ENCODE data around the gene ZBTB7C.

DNA sequence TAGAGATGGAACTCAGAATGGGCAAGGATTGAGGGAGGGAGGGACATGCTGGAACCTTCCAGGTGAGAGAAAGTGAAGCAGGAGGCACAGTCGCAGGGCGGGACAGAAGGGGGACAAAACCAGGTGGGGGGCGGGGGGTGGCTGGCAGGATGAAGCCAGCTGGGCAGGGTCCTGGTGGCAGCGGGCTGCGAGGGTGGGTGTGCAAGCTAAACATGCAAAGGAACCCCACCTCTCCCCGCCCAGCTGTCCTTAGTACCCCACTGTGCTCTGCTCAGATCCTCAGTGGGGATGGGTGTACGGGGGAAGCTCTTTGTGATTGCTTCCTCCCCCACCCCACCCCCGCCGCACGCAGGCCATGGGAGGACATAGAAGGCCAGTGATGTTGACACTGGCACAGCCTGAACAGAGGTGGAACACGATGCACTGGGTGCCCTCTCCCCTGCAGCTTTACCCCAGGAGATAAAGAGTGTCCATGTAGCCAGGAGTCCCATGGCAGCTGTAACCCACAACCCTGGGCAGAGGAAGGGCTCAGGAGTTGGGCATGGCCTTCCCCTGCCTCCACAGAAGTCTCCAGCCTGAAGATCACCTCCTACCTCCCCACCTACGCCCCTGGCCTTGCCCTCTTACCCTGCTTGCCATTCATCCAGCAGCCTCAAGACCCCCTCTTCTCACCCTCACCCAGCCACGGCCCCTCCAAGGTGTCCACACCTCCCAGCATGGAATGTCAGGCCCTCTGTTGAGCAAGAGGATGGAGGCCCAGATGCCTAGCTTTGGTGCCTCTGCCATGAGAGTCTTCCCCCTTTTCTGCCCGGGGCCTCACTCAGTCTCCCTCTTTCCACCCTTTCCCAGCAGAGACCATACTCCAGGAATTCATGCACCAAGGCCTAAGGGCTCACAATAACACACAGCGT, 206.6 kb downstream of the ZBTB7C start:
- no peak for TF ChIP-seq ELF1 (IDR thresholded peaks at IDR 0.05)
- TF ChIP-seq, protein P1, sequence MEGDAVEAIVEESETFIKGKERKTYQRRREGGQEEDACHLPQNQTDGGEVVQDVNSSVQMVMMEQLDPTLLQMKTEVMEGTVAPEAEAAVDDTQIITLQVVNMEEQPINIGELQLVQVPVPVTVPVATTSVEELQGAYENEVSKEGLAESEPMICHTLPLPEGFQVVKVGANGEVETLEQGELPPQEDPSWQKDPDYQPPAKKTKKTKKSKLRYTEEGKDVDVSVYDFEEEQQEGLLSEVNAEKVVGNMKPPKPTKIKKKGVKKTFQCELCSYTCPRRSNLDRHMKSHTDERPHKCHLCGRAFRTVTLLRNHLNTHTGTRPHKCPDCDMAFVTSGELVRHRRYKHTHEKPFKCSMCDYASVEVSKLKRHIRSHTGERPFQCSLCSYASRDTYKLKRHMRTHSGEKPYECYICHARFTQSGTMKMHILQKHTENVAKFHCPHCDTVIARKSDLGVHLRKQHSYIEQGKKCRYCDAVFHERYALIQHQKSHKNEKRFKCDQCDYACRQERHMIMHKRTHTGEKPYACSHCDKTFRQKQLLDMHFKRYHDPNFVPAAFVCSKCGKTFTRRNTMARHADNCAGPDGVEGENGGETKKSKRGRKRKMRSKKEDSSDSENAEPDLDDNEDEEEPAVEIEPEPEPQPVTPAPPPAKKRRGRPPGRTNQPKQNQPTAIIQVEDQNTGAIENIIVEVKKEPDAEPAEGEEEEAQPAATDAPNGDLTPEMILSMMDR (IDR thresholded peaks at IDR 0.05) = no peak
- no peak for TF ChIP-seq RAD21 (IDR thresholded peaks at IDR 0.05; ENCODE audit: low read length)
- TF ChIP-seq MEF2A (IDR thresholded peaks at IDR 0.05; ENCODE audit: borderline replicate concordance, low read depth) = no peak
- TF ChIP-seq REST (IDR thresholded peaks at IDR 0.05; ENCODE audit: low read depth, low read length) = no peak
- no peak for TF ChIP-seq POLR2AphosphoS5 (IDR thresholded peaks at IDR 0.05; ENCODE audit: low read depth, low read length)
- no peak for TF ChIP-seq EZH2phosphoT487 (IDR thresholded peaks at IDR 0.05; ENCODE audit: borderline replicate concordance, low read depth)
- TF ChIP-seq TAF1 (IDR thresholded peaks at IDR 0.05; ENCODE audit: borderline replicate concordance, low read depth, low read length) = no peak
- TF ChIP-seq ZBTB33 (IDR thresholded peaks at IDR 0.05; ENCODE audit: borderline replicate concordance, low read depth) = no peak
- TF ChIP-seq USF1 (IDR thresholded peaks at IDR 0.05; ENCODE audit: borderline replicate concordance, low read depth) = no peak
- TF ChIP-seq CHD2 (IDR thresholded peaks at IDR 0.05; ENCODE audit: low read length, partially characterized antibody) = no peak
- TF ChIP-seq MAX (IDR thresholded peaks at IDR 0.05; ENCODE audit: low read depth) = no peak

All from SK-N-SH (cell line).